ENCODE results near the gene TCAF2.
"Not testable (repeated sequence)": the region's sequence is repeated elsewhere in the genome, so short reads cannot be mapped to it uniquely, and the experiment has no call there.

- TF ChIP-seq CTCF (IDR thresholded peaks at IDR 0.05); ZFX (IDR thresholded peaks at IDR 0.05; ENCODE audit: borderline replicate concordance): not testable (repeated sequence)
Observed at GRCh38 chr7:143639372-143639771, 18.6 kb downstream of the TCAF2 start.

All from 22Rv1 (cell line).